GDM1 (cell line): Measurements from ENCODE around the gene MSI2.

Experiments used
- DNase-seq: peaks from one replicate; lab custom pipeline; 2025; lab: John Stamatoyannopoulos, UW

Gene MSI2

GRCh38 chr17:57541049-57541448 lies 284.7 kb downstream of the MSI2 start:
- DNase-seq: no peak

- no peak for DNase-seq
Measured at GRCh38 chr17:57541472-57542394, 285.4 kb downstream of the MSI2 start.

GRCh38 chr17:57542510-57542909 lies 286.2 kb downstream of the MSI2 start:
- no peak for DNase-seq

GRCh38 chr17:57543230-57543629 lies 286.9 kb downstream of the MSI2 start:
- DNase-seq: no peak

- no peak for DNase-seq
Measured at GRCh38 chr17:57544401-57544800, 288.1 kb downstream of the MSI2 start.

- DNase-seq: no peak
Measured at GRCh38 chr17:57544834-57545463, 288.6 kb downstream of the MSI2 start.

GRCh38 chr17:57545731-57546342 lies 289.5 kb downstream of the MSI2 start:
- no peak for DNase-seq

- no peak for DNase-seq
Measured at GRCh38 chr17:57548421-57549410, 292.4 kb downstream of the MSI2 start.

- no peak for DNase-seq
Measured at GRCh38 chr17:57549468-57549867, 293.1 kb downstream of the MSI2 start.

- no peak for DNase-seq
Measured at GRCh38 chr17:57550016-57550415, 293.7 kb downstream of the MSI2 start.

- no peak for DNase-seq
Measured at GRCh38 chr17:57550668-57551315, 294.5 kb downstream of the MSI2 start.

- no peak for DNase-seq
Measured at GRCh38 chr17:57551321-57552079, 295.2 kb downstream of the MSI2 start.

GRCh38 chr17:57552114-57552624 lies 295.8 kb downstream of the MSI2 start:
- DNase-seq: no peak

GRCh38 chr17:57553526-57553925 lies 297.2 kb downstream of the MSI2 start:
- no peak for DNase-seq

- no peak for DNase-seq
Measured at GRCh38 chr17:57553991-57554825, 297.9 kb downstream of the MSI2 start.

GRCh38 chr17:57554826-57555635 lies 298.7 kb downstream of the MSI2 start:
- DNase-seq: no peak

GRCh38 chr17:57555636-57556175 lies 299.4 kb downstream of the MSI2 start:
- DNase-seq: no peak

- no peak for DNase-seq
Measured at GRCh38 chr17:57556320-57556719, 300.0 kb downstream of the MSI2 start.
